Hepatocyte (in vitro differentiated cells): Measurements from ENCODE around the gene VTN.
"Not testable (repeated sequence)": the region's sequence is repeated elsewhere in the genome, so short reads cannot be mapped to it uniquely, and the experiment has no call there.

Source experiments
- CTCF ChIP-seq: fragments of 200-600 bp; sonication (generic); IDR thresholded peaks from 2 replicates; pipeline ENCODE4 v1.5.1; 2016; ENCODE audit warnings: antibody characterized with exemption, mild to moderate bottlenecking; ENCODE audit not compliant: poor library complexity
- EZH2 ChIP-seq: fragments of 200-600 bp; sonication (generic); IDR thresholded peaks from 2 replicates; pipeline ENCODE4 v1.6.1; 2016; ENCODE audit warnings: antibody characterized with exemption, mild to moderate bottlenecking, borderline replicate concordance
- EZH2phosphoT487 ChIP-seq: fragments of 200-600 bp; sonication (generic); IDR thresholded peaks from one replicate; pipeline ENCODE4 v1.6.1; 2018; ENCODE audit warnings: antibody characterized with exemption, mild to moderate bottlenecking, low read depth, moderate library complexity; ENCODE audit not compliant: unreplicated experiment, severe bottlenecking

GRCh38 chr17:28338769-28339212, 31.3 kb downstream of the VTN start:
- not testable (repeated sequence) for TF ChIP-seq CTCF, EZH2phosphoT487, EZH2
